ENCODE data around the gene DHFR.

Gene DHFR

GRCh38 chr5:80654054-80654390 lies 761 bp downstream of the DHFR start:
- DNase-seq = no peak

GRCh38 chr5:80653502-80653901 lies 1.3 kb downstream of the DHFR start:
- DNase-seq = no peak

GRCh38 chr5:80646926-80647325 lies 7.9 kb downstream of the DHFR start:
- no peak for DNase-seq

GRCh38 chr5:80644900-80645299 lies 9.9 kb downstream of the DHFR start:
- DNase-seq = no peak

- no peak for DNase-seq
Measured at GRCh38 chr5:80641353-80641752, 13.4 kb downstream of the DHFR start.

GRCh38 chr5:80634193-80634592 lies 20.6 kb downstream of the DHFR start:
- no peak for DNase-seq

- no peak for DNase-seq
Measured at GRCh38 chr5:80632700-80633099, 22.1 kb downstream of the DHFR start.

- DNase-seq = no peak
Measured at GRCh38 chr5:80631278-80632259, 23.2 kb downstream of the DHFR start.

- no peak for DNase-seq
Measured at GRCh38 chr5:80629281-80629680, 25.5 kb downstream of the DHFR start.

- DNase-seq = no peak
Measured at GRCh38 chr5:80625230-80625629, 29.6 kb downstream of the DHFR start.

- no peak for DNase-seq
Measured at GRCh38 chr5:80623999-80624398, 30.8 kb downstream of the DHFR start.

- DNase-seq = no peak
Measured at GRCh38 chr5:80622756-80623155, 32.0 kb downstream of the DHFR start.

GRCh38 chr5:80620211-80620610 lies 34.6 kb downstream of the DHFR start:
- no peak for DNase-seq

- no peak for DNase-seq
Measured at GRCh38 chr5:80619086-80619485, 35.7 kb downstream of the DHFR start.

GRCh38 chr5:80618438-80618837 lies 36.3 kb downstream of the DHFR start:
- no peak for DNase-seq

GRCh38 chr5:80615266-80615914 lies 39.4 kb downstream of the DHFR start:
- DNase-seq = no peak

GRCh38 chr5:80609692-80610091 lies 45.1 kb downstream of the DHFR start:
- DNase-seq = no peak

- DNase-seq = no peak
Measured at GRCh38 chr5:80608731-80609130, 46.1 kb downstream of the DHFR start.

- no peak for DNase-seq
Measured at GRCh38 chr5:80607832-80608231, 47.0 kb downstream of the DHFR start.

- DNase-seq = no peak
Measured at GRCh38 chr5:80607343-80607742, 47.4 kb downstream of the DHFR start.

GRCh38 chr5:80600943-80601693 lies 53.7 kb downstream of the DHFR start:
- DNase-seq = no peak

GRCh38 chr5:80597500-80597899 lies 57.3 kb downstream of the DHFR start:
- no peak for DNase-seq

- no peak for DNase-seq
Measured at GRCh38 chr5:80594810-80595209, 60.0 kb downstream of the DHFR start.

GRCh38 chr5:80592761-80593160 lies 62.0 kb downstream of the DHFR start:
- DNase-seq = no peak

All from cerebellar nuclear complex (tissue), 1 donor.